K562 (cell line): ENCODE results near the gene RSBN1L. TPM values are rescaled to one million over a fixed set of nuclear protein-coding genes. Genes with fewer than 3 reads are reported as not detected.

Source experiments
- BRF1 ChIP-seq: IDR thresholded peaks from 3 replicates; pipeline ENCODE4 v1.6.1; 2011; ENCODE audit warnings: borderline replicate concordance, mild to moderate bottlenecking; ENCODE audit not compliant: insufficient read length; ENCODE audit errors: extremely low read depth
- CHD4 ChIP-seq: fragments of 200-600 bp; sonication (generic); IDR thresholded peaks from 3 replicates; pipeline ENCODE4 v1.6.1; 2012; ENCODE audit warnings: low read depth, mild to moderate bottlenecking, mixed read lengths, low read length, inconsistent platforms; ENCODE audit not compliant: insufficient read depth, insufficient replicate concordance, poor library complexity, severe bottlenecking
- CTBP1 ChIP-seq: fragments of 450-650 bp; IDR thresholded peaks from 2 replicates; pipeline ENCODE4 v1.6.1; 2016; ENCODE audit warnings: borderline replicate concordance
- CXXC5 ChIP-seq: fragments of 250-450 bp; sonication (Bioruptor Pico); IDR thresholded peaks from 2 replicates; pipeline ENCODE4 v1.8.0; 2022; ENCODE audit warnings: inconsistent platforms, mild to moderate bottlenecking, moderate library complexity
- DMBX1 ChIP-seq: fragments of 250-450 bp; sonication (Bioruptor Pico); IDR thresholded peaks from 2 replicates; pipeline ENCODE4 v1.8.0; 2022; ENCODE audit warnings: inconsistent platforms, mild to moderate bottlenecking, moderate library complexity, borderline replicate concordance
- ILK ChIP-seq: fragments of 450-650 bp; IDR thresholded peaks from 2 replicates; pipeline ENCODE4 v1.6.1; 2016; ENCODE audit warnings: missing genetic modification characterization, low read depth, mild to moderate bottlenecking, missing compliant biosample characterization, moderate library complexity, borderline replicate concordance
- KLF6 ChIP-seq: fragments of 250-450 bp; sonication (Bioruptor Pico); IDR thresholded peaks from 2 replicates; pipeline ENCODE4 v1.4.0; 2020; ENCODE audit warnings: mild to moderate bottlenecking, moderate library complexity, borderline replicate concordance
- MIER1 ChIP-seq: fragments of 450-650 bp; IDR thresholded peaks from 2 replicates; pipeline ENCODE4 v1.6.1; 2016; ENCODE audit warnings: antibody characterized with exemption, mild to moderate bottlenecking, low read depth
- MTA1 ChIP-seq: fragments of 450-650 bp; IDR thresholded peaks from 2 replicates; pipeline ENCODE4 v1.6.1; 2017; ENCODE audit warnings: borderline replicate concordance
- NEUROD1 ChIP-seq: fragments of 150-350 bp; IDR thresholded peaks from 2 replicates; pipeline ENCODE4 v1.6.1; 2014; ENCODE audit warnings: borderline replicate concordance, low read length, low read depth; ENCODE audit not compliant: partially characterized antibody
- NR2C2 ChIP-seq, 2 experiments: fragments of 200-800 bp in 1 of 2; sonication (Bioruptor generic) in 1 of 2; sonication (generic) in 1 of 2; formaldehyde crosslinking in 1 of 2; IDR thresholded peaks; 2 replicates each; pipeline versions ENCODE4 v1.6.1 to v1.8.0; 2016 to 2022; ENCODE audit warnings: mild to moderate bottlenecking in 1 of 2, missing compliant biosample characterization in 1 of 2, missing genetic modification characterization in 1 of 2, missing genetic modification reagents in 1 of 2
- PHB ChIP-seq: fragments of 250-450 bp; sonication (Bioruptor Pico); IDR thresholded peaks from 2 replicates; pipeline ENCODE4 v1.5.0; 2021
- POLR2A ChIP-seq: fragments of 450-650 bp; conservative IDR thresholded peaks from 2 replicates; pipeline ENCODE4 v1.6.1; 2016
- SMARCE1 ChIP-seq: fragments of 450-650 bp; IDR thresholded peaks from 2 replicates; pipeline ENCODE4 v1.7.1; 2016; ENCODE audit warnings: mild to moderate bottlenecking
- TEAD4 ChIP-seq, 2 experiments: sonication (generic) in 1 of 2; formaldehyde crosslinking in 1 of 2; IDR thresholded peaks; 2 replicates each; pipeline versions ENCODE4 v1.6.1 to v1.8.0; 2012 to 2022; ENCODE audit warnings: borderline replicate concordance in 1 of 2, inconsistent platforms in 1 of 2, low read length in 1 of 2, mild to moderate bottlenecking in 1 of 2, missing genetic modification reagents in 1 of 2
- TOE1 ChIP-seq, 2 experiments: fragments of 450-650 bp in 1 of 2; sonication (generic) in 1 of 2; formaldehyde crosslinking in 1 of 2; IDR thresholded peaks; 2 replicates each; pipeline versions ENCODE4 v1.7.1 to v1.8.0; 2016 to 2022; ENCODE audit warnings: borderline replicate concordance in 2 of 2, mild to moderate bottlenecking in 2 of 2, antibody characterized with exemption in 1 of 2, inconsistent platforms in 1 of 2, low read depth in 1 of 2, missing genetic modification reagents in 1 of 2, moderate library complexity in 1 of 2
- U2AF1 ChIP-seq: fragments of 200-400 bp; formaldehyde crosslinking; optimal IDR thresholded peaks from 2 replicates; pipeline ENCODE3; 2017; ENCODE audit warnings: mild to moderate bottlenecking, low read depth, low read length, moderate library complexity
- ZC3H11A ChIP-seq: IDR thresholded peaks from 2 replicates; pipeline ENCODE4 v1.6.1; 2012; ENCODE audit warnings: low read depth, low read length, improper control_type of control experiment
- ZNF239 ChIP-seq: fragments of 250-450 bp; sonication (Bioruptor Pico); IDR thresholded peaks from 2 replicates; pipeline ENCODE4 v1.4.0; 2020; ENCODE audit warnings: mild to moderate bottlenecking
- ZNF384 ChIP-seq: IDR thresholded peaks from 2 replicates; pipeline ENCODE4 v1.6.1; 2012; ENCODE audit warnings: low read depth, low read length, improper control_type of control experiment
- ZNF431 ChIP-seq: sonication (generic); formaldehyde crosslinking; IDR thresholded peaks from 2 replicates; pipeline ENCODE4 v1.8.0; 2022; ENCODE audit warnings: mild to moderate bottlenecking, missing genetic modification reagents
- ZZZ3 ChIP-seq: fragments of 450-650 bp; IDR thresholded peaks from 2 replicates; pipeline ENCODE4 v1.6.1; 2016; ENCODE audit warnings: antibody characterized with exemption, mild to moderate bottlenecking, moderate library complexity
- polyA plus RNA-seq, 8 experiments: library from polyadenylated mRNA; depleted of rRNA in 4 of 8; stranded (reverse) in 5 of 8; unstranded in 3 of 8; fragments of >200 nt; fragmentation: Nextera tagmentation in 2 of 8; fragmentation: Illumina TruSeq in 1 of 8; extraction: Ambion mirVana in 2 of 8; extraction: Trizol in 1 of 8; gene quantifications; 2 replicates each; pipeline versions ENCODE4 v1.2.1 to v1.2.3, GENCODE V29; 2011 to 2014; ENCODE audit warnings: inconsistent platforms in 1 of 8, missing spikeins in 1 of 8
- total RNA-seq, 7 experiments: library from RNA; depleted of rRNA in 6 of 7; stranded (reverse); fragments of >200 nt in 6 of 7; fragmentation: Illumina TruSeq in 2 of 7; extraction: Trizol in 2 of 7; gene quantifications; 2 replicates each; pipeline versions ENCODE4 v1.2.1 to v1.2.3, GENCODE V29; 2011 to 2021; ENCODE audit warnings: low replicate concordance in 1 of 7
- TF ChIP-seq, protein P1 (sequence below): fragments of 250-450 bp; sonication (Bioruptor Pico); IDR thresholded peaks from 2 replicates; pipeline ENCODE4 v1.4.0; 2020; ENCODE audit warnings: borderline replicate concordance
- TF ChIP-seq, protein P2 (sequence below): fragments of 250-450 bp; sonication (Bioruptor Pico); IDR thresholded peaks from 2 replicates; pipeline ENCODE4 v1.5.0; 2022; ENCODE audit warnings: mild to moderate bottlenecking
- TF ChIP-seq, protein P3 (sequence below): sonication (generic); IDR thresholded peaks from 2 replicates; pipeline ENCODE4 v1.6.1; 2016

RSBN1L gene
- total and polyA plus RNA-seq, 9 of the 15 experiments (the other 6 are each of a cell fraction or from before 2014, with no cell fraction given), result 6.2 to 35.2 (median 20.1) TPM

DNA sequence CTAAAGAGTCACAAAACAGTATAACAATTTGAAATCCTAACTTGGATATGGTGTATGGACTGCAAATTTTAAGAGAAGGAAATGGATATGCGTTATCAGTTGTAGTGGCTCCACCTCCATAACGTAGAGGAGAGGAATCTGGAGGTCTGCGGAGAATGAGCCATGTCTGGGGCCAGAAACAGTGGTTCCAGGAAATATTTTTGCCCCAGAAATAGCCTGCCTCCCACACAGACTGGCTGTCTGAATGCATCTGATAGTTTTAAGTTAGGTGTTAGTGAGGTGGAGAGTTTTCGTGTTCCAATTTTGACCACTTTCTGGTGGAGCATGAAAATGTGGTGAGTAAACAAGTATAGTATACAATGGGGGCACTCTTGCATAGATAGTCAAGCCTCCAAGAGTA lies 103.9 kb downstream of the RSBN1L start (continued):
- TF ChIP-seq CTBP1 (peak; percentile 29; the same call in 1 of the 2 replicates), U2AF1 (no peak), ZNF384 (no peak), ZZZ3 (no peak), BRF1 (no peak), ZNF239 (CRISPR knock-in tag) (no peak), KLF6 (CRISPR knock-in tag) (no peak), ZNF431 (CRISPR knock-in tag) (no peak), NR2C2 (CRISPR knock-in tag; IDR thresholded peaks at IDR 0.05) (no peak), NR2C2 (tag; IDR thresholded peaks at IDR 0.05) (no peak), NEUROD1 (peak; percentile 50), ZC3H11A (no peak), SMARCE1 (peak; percentile 80; the same call in 1 of the 2 replicates), MIER1 (no peak), POLR2A (no peak), CHD4 (no peak), TOE1 (IDR thresholded peaks at IDR 0.05; ENCODE audit: borderline replicate concordance) (no peak), TOE1 (CRISPR knock-in tag; IDR thresholded peaks at IDR 0.05; ENCODE audit: borderline replicate concordance, low read depth) (no peak), PHB (CRISPR knock-in tag) (no peak), ILK (tag) (no peak), TEAD4 (IDR thresholded peaks at IDR 0.05; ENCODE audit: low read length) (peak; percentile 84), TEAD4 (CRISPR knock-in tag; IDR thresholded peaks at IDR 0.05; ENCODE audit: borderline replicate concordance) (no peak), CXXC5 (peak; percentile 77), DMBX1 (CRISPR knock-in tag) (0 out of 2 replicates have a peak, but pooled peaks have one; percentile 27), MTA1 (no peak)
- TF ChIP-seq, protein P1, sequence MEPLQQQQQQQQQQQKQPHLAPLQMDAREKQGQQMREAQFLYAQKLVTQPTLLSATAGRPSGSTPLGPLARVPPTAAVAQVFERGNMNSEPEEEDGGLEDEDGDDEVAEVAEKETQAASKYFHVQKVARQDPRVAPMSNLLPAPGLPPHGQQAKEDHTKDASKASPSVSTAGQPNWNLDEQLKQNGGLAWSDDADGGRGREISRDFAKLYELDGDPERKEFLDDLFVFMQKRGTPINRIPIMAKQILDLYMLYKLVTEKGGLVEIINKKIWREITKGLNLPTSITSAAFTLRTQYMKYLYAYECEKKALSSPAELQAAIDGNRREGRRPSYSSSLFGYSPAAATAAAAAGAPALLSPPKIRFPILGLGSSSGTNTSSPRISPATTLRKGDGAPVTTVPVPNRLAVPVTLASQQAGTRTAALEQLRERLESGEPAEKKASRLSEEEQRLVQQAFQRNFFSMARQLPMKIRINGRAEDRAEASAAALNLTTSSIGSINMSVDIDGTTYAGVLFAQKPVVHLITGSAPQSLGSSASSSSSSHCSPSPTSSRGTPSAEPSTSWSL (CRISPR knock-in tag), result no peak
- TF ChIP-seq, protein P2, sequence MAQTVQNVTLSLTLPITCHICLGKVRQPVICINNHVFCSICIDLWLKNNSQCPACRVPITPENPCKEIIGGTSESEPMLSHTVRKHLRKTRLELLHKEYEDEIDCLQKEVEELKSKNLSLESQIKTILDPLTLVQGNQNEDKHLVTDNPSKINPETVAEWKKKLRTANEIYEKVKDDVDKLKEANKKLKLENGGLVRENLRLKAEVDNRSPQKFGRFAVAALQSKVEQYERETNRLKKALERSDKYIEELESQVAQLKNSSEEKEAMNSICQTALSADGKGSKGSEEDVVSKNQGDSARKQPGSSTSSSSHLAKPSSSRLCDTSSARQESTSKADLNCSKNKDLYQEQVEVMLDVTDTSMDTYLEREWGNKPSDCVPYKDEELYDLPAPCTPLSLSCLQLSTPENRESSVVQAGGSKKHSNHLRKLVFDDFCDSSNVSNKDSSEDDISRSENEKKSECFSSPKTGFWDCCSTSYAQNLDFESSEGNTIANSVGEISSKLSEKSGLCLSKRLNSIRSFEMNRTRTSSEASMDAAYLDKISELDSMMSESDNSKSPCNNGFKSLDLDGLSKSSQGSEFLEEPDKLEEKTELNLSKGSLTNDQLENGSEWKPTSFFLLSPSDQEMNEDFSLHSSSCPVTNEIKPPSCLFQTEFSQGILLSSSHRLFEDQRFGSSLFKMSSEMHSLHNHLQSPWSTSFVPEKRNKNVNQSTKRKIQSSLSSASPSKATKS (CRISPR knock-in tag), result no peak
- TF ChIP-seq, protein P3, sequence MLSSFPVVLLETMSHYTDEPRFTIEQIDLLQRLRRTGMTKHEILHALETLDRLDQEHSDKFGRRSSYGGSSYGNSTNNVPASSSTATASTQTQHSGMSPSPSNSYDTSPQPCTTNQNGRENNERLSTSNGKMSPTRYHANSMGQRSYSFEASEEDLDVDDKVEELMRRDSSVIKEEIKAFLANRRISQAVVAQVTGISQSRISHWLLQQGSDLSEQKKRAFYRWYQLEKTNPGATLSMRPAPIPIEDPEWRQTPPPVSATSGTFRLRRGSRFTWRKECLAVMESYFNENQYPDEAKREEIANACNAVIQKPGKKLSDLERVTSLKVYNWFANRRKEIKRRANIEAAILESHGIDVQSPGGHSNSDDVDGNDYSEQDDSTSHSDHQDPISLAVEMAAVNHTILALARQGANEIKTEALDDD, result peak; percentile 74; the same call in 1 of the 2 replicates
